ENCODE data around the gene SEPTIN12. TPM values are rescaled to one million over a fixed set of nuclear protein-coding genes. Genes with fewer than 3 reads are reported as not detected.

The SEPTIN12 gene, protein sequence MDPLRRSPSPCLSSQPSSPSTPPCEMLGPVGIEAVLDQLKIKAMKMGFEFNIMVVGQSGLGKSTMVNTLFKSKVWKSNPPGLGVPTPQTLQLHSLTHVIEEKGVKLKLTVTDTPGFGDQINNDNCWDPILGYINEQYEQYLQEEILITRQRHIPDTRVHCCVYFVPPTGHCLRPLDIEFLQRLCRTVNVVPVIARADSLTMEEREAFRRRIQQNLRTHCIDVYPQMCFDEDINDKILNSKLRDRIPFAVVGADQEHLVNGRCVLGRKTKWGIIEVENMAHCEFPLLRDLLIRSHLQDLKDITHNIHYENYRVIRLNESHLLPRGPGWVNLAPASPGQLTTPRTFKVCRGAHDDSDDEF
- total RNA-seq: not detected in 2 replicates

DNA sequence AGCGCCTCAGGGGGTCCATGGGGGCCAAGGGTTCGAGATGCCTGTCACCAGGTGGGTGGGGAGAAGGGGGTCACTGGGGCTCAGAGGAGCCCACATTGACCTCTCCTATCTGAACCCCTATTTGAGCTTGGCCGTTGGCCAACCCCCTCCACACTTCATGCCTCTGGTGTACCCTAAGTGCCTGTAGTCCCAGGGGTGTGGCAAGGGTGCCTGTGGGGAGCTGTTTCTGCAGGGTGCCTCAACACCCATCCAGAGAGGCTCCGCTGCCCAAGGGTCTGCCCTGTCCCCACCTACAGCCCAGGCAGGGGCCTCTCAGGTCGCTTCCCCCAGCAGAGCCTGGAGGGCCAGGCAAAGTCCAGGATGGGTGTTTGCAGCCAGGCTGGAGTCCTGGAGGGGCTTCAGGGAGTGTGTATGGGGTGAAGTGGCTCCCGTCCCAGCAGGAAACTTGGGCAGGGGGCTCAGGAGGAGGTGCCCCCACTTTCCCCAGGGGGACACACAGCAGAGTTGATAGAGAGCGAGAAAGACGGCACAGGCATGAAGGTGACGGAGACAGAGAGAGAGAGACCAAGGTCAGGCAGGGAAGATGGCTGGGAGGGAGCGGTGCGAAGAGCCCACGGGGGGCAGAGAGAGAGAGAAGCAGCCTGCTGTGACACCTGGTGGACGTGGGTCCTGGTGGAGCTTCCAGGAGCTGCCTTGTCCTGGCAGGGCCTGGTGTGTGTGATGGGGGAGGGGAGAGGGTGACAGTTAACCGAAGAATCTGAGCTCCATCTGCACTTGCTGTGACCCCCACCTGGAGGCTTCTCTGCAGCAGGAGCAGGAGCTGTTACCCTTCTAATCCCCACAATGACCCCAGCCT is at the start of gene SEPTIN12:
TSS of gene SEPTIN12 (minus strand) at position 719 of the 856 bp plus-strand sequence. CDS start at position 19, 700 bp downstream.

DNA sequence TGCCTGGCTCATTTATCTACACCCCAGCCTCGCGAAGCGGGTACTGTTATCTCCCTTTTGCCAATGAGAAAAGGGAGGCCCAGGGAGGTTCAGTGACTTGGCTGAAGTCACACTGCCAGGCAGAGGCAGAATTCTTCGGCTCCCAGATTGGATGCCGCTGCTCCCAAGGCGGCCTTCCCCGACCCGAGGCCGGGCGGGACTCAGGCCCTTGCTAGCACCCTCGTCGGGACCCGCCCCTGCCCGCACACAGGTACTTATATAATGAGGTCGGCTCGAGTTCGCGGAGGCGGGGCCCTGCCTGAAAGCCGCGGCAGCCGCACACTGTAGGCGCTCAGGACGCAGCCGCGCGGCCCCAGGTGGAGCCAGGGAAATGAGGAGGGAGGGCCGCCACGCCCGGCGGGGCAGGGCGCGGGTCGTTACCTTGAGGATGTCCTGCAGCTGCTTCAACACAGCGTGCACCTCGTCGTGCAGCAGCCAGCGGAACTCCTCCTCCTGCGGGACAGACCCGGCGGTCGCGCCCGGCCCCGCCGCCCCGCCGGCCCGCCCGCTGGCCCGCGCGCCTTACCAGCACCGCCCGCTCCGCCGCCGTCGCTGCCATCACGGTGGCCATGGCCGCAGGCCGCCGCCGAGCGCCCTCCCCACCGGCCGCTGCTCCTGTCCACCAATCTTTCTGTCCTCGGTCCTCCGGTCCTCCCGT is 14.0 kb upstream of the SEPTIN12 start, which contains the start of gene ROGDI:
TSS of gene ROGDI (minus strand) at position 672 of the 697 bp plus-strand sequence. CDS start at position 610, 62 bp downstream.

DNA sequence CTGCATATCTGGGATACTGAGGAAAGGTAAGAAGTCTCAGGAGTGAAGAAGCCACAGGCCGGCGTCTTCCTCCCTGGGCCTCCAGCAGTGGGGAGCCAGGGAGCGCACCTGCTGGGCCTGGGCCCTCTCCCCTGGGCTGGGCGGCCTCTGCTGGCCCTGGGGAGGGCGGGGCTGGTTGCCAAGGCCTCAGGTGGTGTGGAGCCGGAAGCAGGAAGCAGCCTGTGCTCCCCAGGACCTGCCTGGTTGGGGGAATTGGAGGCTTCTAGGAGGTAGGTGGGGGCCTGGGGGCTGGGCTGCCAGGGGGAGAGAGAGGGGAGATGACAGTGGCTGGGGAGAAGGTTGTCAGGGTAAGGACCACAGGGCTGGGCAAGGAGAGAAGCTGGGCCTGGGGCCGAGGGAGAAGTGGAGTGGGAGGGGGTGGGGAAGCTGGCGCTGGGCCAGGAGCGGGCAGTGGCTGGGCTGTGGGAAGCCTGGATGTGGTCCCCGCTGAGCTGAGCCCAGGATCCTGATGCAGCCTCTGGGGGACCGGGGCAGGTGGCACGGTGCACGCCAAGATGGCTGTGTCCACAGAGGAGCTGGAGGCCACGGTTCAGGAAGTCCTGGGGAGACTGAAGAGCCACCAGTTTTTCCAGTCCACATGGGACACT is 7.2 kb upstream of the SEPTIN12 start, which contains the start of gene SMIM22:
TSS of gene SMIM22 (plus strand) at position 189 of the 647 bp plus-strand sequence. CDS start at position 555, 366 bp downstream.

DNA sequence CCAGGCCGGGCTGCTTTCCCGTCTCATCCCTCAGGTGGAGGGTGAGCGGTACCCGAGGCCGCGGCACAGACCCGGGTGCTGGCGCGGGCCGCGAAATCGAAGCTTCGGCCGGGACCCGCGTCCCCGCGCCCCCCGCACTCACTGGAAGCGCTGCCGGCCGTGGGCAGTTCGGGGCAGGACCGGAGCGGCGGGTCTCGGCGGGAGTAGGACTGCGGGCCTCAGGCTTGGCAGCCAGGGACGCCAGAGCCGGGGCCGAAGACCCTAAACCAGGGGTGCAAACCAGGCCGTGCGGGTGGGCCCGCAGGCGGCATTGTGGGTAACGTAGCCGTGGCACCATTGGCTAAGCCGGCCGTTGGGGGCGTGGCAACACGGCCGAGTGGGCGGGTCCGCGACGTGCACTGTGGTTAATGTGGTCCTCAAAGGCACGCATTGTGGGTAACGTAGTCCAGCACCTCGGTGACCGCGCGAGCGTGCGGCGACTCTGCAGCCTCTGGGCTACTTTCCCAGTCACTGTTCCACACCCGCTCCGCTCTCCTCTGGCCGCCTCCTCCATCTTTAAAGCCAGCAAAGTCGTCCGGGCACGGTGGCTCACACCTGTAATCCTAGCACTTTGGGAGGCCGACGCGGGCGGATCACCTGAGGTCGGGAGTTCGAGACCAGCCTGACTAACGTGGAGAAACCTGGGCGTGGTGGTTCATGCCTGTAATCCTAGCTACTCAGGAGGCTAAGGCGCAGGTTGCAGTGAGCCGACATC is 21.1 kb downstream of the SEPTIN12 start, which contains the start of gene ZNF500:
TSS of gene ZNF500 (minus strand) at position 288 of the 754 bp plus-strand sequence. CDS start 1,184 bp downstream, outside the sequence.

DNA sequence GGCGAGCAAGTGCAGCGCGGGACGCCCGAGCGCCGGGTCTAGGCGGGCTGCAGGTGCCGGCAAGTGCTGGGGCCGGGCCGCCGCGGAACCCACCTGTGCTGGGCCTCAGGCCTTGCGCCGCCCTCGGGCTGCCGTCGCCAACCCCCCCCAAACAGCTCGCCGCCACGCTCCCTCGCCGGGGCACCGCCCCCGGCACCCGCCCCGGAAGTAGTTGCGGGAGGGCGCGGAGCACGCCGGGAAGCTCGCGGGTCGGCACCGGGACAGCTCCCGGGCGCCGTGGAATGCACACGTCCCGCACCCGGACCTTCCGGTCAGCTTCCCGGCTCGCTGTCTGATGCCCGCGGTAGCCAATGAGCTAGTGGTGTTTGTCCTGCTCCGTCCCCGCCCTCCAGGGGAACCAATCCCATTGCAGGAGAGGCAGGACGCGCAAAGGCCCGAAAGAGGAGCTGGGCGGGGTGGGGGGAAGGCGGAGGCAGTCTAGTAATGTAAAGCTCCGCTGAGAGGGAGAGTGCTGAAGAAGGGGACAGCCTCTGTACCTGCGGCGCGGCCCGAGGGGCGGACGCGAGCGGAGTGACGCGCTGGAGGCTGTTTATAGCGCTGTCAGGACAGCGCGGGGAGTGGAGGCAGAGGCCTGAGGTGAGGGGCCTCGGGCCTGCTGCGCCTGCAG is 53.9 kb downstream of the SEPTIN12 start, which contains the start of the genes ANKS3 and DNAAF8:
TSS of gene ANKS3 (minus strand) at position 209 of the 667 bp plus-strand sequence. CDS start 4,122 bp downstream, outside the sequence.
TSS of gene DNAAF8 (plus strand) at position 475 of the 667 bp plus-strand sequence. CDS start 1,978 bp downstream, outside the sequence.

Other genes starting within 250 kb of the SEPTIN12 start
- 13.4 and 17.3 TPM in 2 replicates for gene CDIP1, start 249.6 kb downstream of the SEPTIN12 start, total RNA-seq
- not detected in 2 replicates for gene C16orf96, start 232.0 kb downstream of the SEPTIN12 start, total RNA-seq
- 8.3 and 8.6 TPM in 2 replicates for gene UBALD1, start 173.5 kb downstream of the SEPTIN12 start, total RNA-seq
- gene MGRN1, start 163.5 kb downstream of the SEPTIN12 start, total RNA-seq: 24.1 and 56.4 TPM in 2 replicates
- gene NUDT16L1, start 94.8 kb downstream of the SEPTIN12 start, total RNA-seq: 26.8 and 31.5 TPM in 2 replicates
- 32.8 and 33.3 TPM in 2 replicates for gene ANKS3, start 54.1 kb downstream of the SEPTIN12 start, total RNA-seq
- gene DNAAF8, start 53.8 kb downstream of the SEPTIN12 start, total RNA-seq: 0.83 and 1.2 TPM in 2 replicates
- 9.4 and 9.8 TPM in 2 replicates for gene ZNF500, start 21.2 kb downstream of the SEPTIN12 start, total RNA-seq
- gene SMIM22, start 7.0 kb upstream of the SEPTIN12 start, total RNA-seq: not detected in 2 replicates
- 28.5 and 33.3 TPM in 2 replicates for gene ROGDI, start 14.3 kb upstream of the SEPTIN12 start, total RNA-seq
- 48.1 and 67.9 TPM in 2 replicates for gene GLYR1, start 58.9 kb upstream of the SEPTIN12 start, total RNA-seq
- gene UBN1, start 59.1 kb upstream of the SEPTIN12 start, total RNA-seq: 18.1 and 28.7 TPM in 2 replicates
- under 0.01 and 0.05 TPM in 2 replicates for gene PPL, start 148.8 kb upstream of the SEPTIN12 start, total RNA-seq
- under 0.01 TPM in 1 of 2 replicates, not detected in the other for gene SEC14L5, start 170.0 kb upstream of the SEPTIN12 start, total RNA-seq
- 18.5 and 25.8 TPM in 2 replicates for gene NAGPA, start 245.6 kb upstream of the SEPTIN12 start, total RNA-seq